AG04450 (cell line): Measurements from ENCODE around the gene ANKLE2. TPM values are rescaled to one million over a fixed set of nuclear protein-coding genes. Genes with fewer than 3 reads are reported as not detected.

ENCODE experiments used
- CTCF ChIA-PET: fragments of 300-600, 350-600 bp; formaldehyde crosslinking; extraction: SDS; loops from one replicate; lab custom pipeline; 2022; ENCODE audit warnings: antibody characterized with exemption, inconsistent platforms; lab: Charles Lee
- POLR2A ChIA-PET: fragments of 350-600 bp; formaldehyde crosslinking; extraction: SDS; loops from one replicate; lab custom pipeline; 2021; ENCODE audit warnings: antibody characterized with exemption, inconsistent platforms; lab: Yijun Ruan, JAX
- DNase-seq: peaks from one replicate; pipeline ENCODE4 v3.0.0-alpha.2; 2011; ENCODE audit warnings: low read depth, low spot score
- H3K27ac ChIP-seq: one replicate; pipeline ENCODE4 v1.5.1; 2012; ENCODE audit warnings: low read depth, low read length, control low read depth
- H3K27me3 ChIP-seq: one replicate; pipeline ENCODE4 v1.6.0; 2012; ENCODE audit warnings: low read length; ENCODE audit not compliant: control insufficient read depth, insufficient read depth
- H3K4me3 ChIP-seq: 2 replicates; pipeline ENCODE4 v1.5.1; 2011; ENCODE audit warnings: mild to moderate bottlenecking, low read depth, low read length, control low read depth
- H3K9me3 ChIP-seq: 2 replicates; pipeline ENCODE4 v1.5.1; 2012; ENCODE audit warnings: low read length; ENCODE audit not compliant: control insufficient read depth, insufficient read depth
- CTCF ChIP-seq: IDR thresholded peaks from 2 replicates; pipeline ENCODE4 v1.5.1; 2011; ENCODE audit warnings: low read depth, low read length, control low read depth, inconsistent platforms
- polyA plus RNA-seq: library from polyadenylated mRNA; depleted of rRNA; stranded (reverse); fragments of >200 nt; gene quantifications from 2 replicates; pipeline ENCODE4 v1.2.3, GENCODE V29; 2011

Gene ANKLE2
- polyA plus RNA-seq, 1 experiment, result 55.7 TPM

- DNase-seq, result no peak
- POLR2A ChIA-PET, result no interaction called here
- CTCF ChIA-PET, result no interaction called here
- H3K27ac ChIP-seq, result peak overlapping the region; percentile 47
- H3K27me3 ChIP-seq, result no peaks in the 10 kb centered on the region
- no peaks in the 10 kb centered on the region; the same call in 1 of the 2 replicates for H3K9me3 ChIP-seq
- H3K4me3 ChIP-seq, result no peak overlapping the region
- TF ChIP-seq CTCF, result no peak
Observed at GRCh38 chr12:132771126-132771838, 9.7 kb upstream of the ANKLE2 start.

GRCh38 chr12:132766380-132767085, 4.9 kb upstream of the ANKLE2 start:
- TF ChIP-seq CTCF, result no peak
- ChIA-PET CTCF (no interaction called here), POLR2A (no interaction called here)
- Histone ChIP-seq H3K9me3 (peaks cover 3% of the 10 kb centered on the region; the same call in 1 of the 2 replicates), H3K27ac (no peak overlapping the region), H3K4me3 (no peak overlapping the region), H3K27me3 (no peaks in the 10 kb centered on the region)
- no peak for DNase-seq

- Histone ChIP-seq H3K9me3 (peaks cover 3% of the 10 kb centered on the region; the same call in 1 of the 2 replicates), H3K27ac (no peak overlapping the region), H3K27me3 (no peaks in the 10 kb centered on the region), H3K4me3 (no peak overlapping the region)
- TF ChIP-seq CTCF, result no peak
- DNase-seq, result no peak
- POLR2A ChIA-PET, result no interaction called here
- CTCF ChIA-PET, result interaction anchor here (1.0 kb wide), 1 partner anchor 9 kb away, joined by 3 read pairs; no protein-coding TSS in a partner anchor
Observed at GRCh38 chr12:132765361-132765760, 3.7 kb upstream of the ANKLE2 start.

- CTCF ChIA-PET, result no interaction called here
- no peaks in the 10 kb centered on the region for H3K27me3 ChIP-seq
Observed at GRCh38 chr12:132764231-132764630, 2.6 kb upstream of the ANKLE2 start.

More at GRCh38 chr12:132764231-132764630, 2.6 kb upstream of the ANKLE2 start:
- H3K4me3 ChIP-seq, result no peak overlapping the region
- DNase-seq, result no peak
- peaks cover 3% of the 10 kb centered on the region; the same call in 1 of the 2 replicates for H3K9me3 ChIP-seq
- TF ChIP-seq CTCF, result no peak
- H3K27ac ChIP-seq, result no peak overlapping the region
- POLR2A ChIA-PET, result no interaction called here
